GM12878 (cell line): ENCODE results near the gene LMOD1. TPM values are rescaled to one million over a fixed set of nuclear protein-coding genes. Genes with fewer than 3 reads are reported as not detected.

Source experiments
- ATAC-seq: fragments of 200-7000 bp; cut with Tn5 transposase; 3 replicates; pipeline ENCODE4 v1.9.1; 2020; ENCODE audit warnings: mild to moderate bottlenecking, moderate library complexity
- BruUV-seq: library from RNA; stranded (reverse); fragments of 400-500 nt; replicated peaks from 2 replicates; lab custom pipeline; 2021; lab: Mats Ljungman, UMichigan
- CTCF ChIA-PET: fragments of 300-600 bp; sonication (Branson Sonifier 250); formaldehyde crosslinking; extraction: SDS; loops from one replicate; lab custom pipeline; 2021; ENCODE audit warnings: inconsistent platforms; lab: Yijun Ruan, JAX
- POLR2A ChIA-PET: fragments of 350-600 bp; formaldehyde crosslinking; extraction: SDS; loops from one replicate; lab custom pipeline; 2021; ENCODE audit warnings: inconsistent platforms; lab: Charles Lee
- RAD21 ChIA-PET: fragments of 300-600 bp; sonication (Branson Sonifier 250); formaldehyde crosslinking; loops from one replicate; lab custom pipeline; 2023; ENCODE audit warnings: antibody characterized with exemption; ENCODE audit not compliant: unreplicated experiment; lab: Charles Lee
- SMC1A ChIA-PET: fragments of 300-600 bp; sonication (Branson Sonifier 250); formaldehyde crosslinking; loops from one replicate; lab custom pipeline; 2023; ENCODE audit not compliant: unreplicated experiment, uncharacterized antibody; lab: Charles Lee
- DNase-seq: peaks from one replicate; pipeline ENCODE4 v3.0.0-alpha.2; 2011; ENCODE audit warnings: low read depth, low spot score
- FAIRE-seq: peaks from 3 replicates; lab custom pipeline; 2011; peaks lifted over from hg19 to GRCh38; lab: Jason Lieb, UNC
- H2AFZ ChIP-seq: 2 replicates; pipeline ENCODE4 v1.6.0; 2011; ENCODE audit warnings: low read depth, low read length, control low read depth; ENCODE audit not compliant: control insufficient read depth
- H3K27ac ChIP-seq: 2 replicates; pipeline ENCODE4 v1.5.1; 2011; ENCODE audit warnings: control low read depth; ENCODE audit not compliant: control insufficient read depth, insufficient read depth
- H3K27me3 ChIP-seq, 2 experiments: replicated peaks in 1 of 2; 2 replicates each; pipeline versions ENCODE4 v1.6.0 to v1.6.1; 2011; ENCODE audit warnings: low read length in 1 of 2; ENCODE audit not compliant: control insufficient read depth in 2 of 2, insufficient read depth in 2 of 2
- H3K36me3 ChIP-seq, 2 experiments: 2 replicates each; pipeline ENCODE4 v1.5.1; 2011; ENCODE audit warnings: low read length in 1 of 2; ENCODE audit not compliant: control insufficient read depth in 2 of 2, insufficient read depth in 2 of 2
- H3K4me1 ChIP-seq: 2 replicates; pipeline ENCODE4 v1.6.1; 2011; ENCODE audit warnings: mild to moderate bottlenecking, low read length, moderate library complexity, mixed read lengths; ENCODE audit not compliant: control insufficient read depth, insufficient read depth
- H3K4me2 ChIP-seq: 2 replicates; pipeline ENCODE4 v1.6.0; 2011; ENCODE audit warnings: control low read depth; ENCODE audit not compliant: control insufficient read depth, insufficient read depth
- H3K4me3 ChIP-seq: fragments of 200-600 bp; sonication (generic); 2 replicates; pipeline ENCODE4 v1.5.1; 2016
- H3K79me2 ChIP-seq: 2 replicates; pipeline ENCODE4 v1.6.0; 2011; ENCODE audit warnings: low read length; ENCODE audit not compliant: control insufficient read depth, insufficient read depth
- H3K9ac ChIP-seq: 2 replicates; pipeline ENCODE4 v1.8.0; 2011; ENCODE audit warnings: low read length, control low read depth, mixed read lengths; ENCODE audit not compliant: control insufficient read depth, insufficient read depth
- H3K9me3 ChIP-seq: replicated peaks from 3 replicates; pipeline ENCODE4 v1.5.1; 2011; ENCODE audit warnings: mild to moderate bottlenecking, low read length; ENCODE audit not compliant: control insufficient read depth, insufficient read depth
- H4K20me1 ChIP-seq: 2 replicates; pipeline ENCODE4 v1.6.0; 2011; ENCODE audit not compliant: control insufficient read depth, insufficient read depth
- BCL11A ChIP-seq: IDR thresholded peaks from 2 replicates; pipeline ENCODE4 v1.6.1; 2011; ENCODE audit warnings: low read depth, low read length
- EGR1 ChIP-seq, 2 experiments: IDR thresholded peaks; 1 replicate in 1 of 2; 2 replicates in 1 of 2; pipeline ENCODE4 v1.6.1; 2011 to 2012; ENCODE audit warnings: low read depth in 2 of 2, low read length in 2 of 2, borderline replicate concordance in 1 of 2, mild to moderate bottlenecking in 1 of 2, moderate library complexity in 1 of 2
- EP300 ChIP-seq, 2 experiments: fragments of 150-350 bp in 1 of 2; IDR thresholded peaks; 2 replicates each; pipeline ENCODE4 v1.6.1; 2011 to 2012; ENCODE audit warnings: low read depth in 2 of 2, low read length in 2 of 2, borderline replicate concordance in 1 of 2, improper control_type of control experiment in 1 of 2, inconsistent platforms in 1 of 2; ENCODE audit not compliant: control insufficient read depth in 1 of 2
- IKZF1 ChIP-seq: fragments of 450-650 bp; conservative IDR thresholded peaks from 2 replicates; pipeline ENCODE4 v1.6.1; 2017; ENCODE audit warnings: antibody characterized with exemption, mild to moderate bottlenecking
- JUNB ChIP-seq: IDR thresholded peaks from 2 replicates; pipeline ENCODE4 v1.6.1; 2016; ENCODE audit warnings: antibody characterized with exemption, mild to moderate bottlenecking
- NR2F1 ChIP-seq: fragments of 450-650 bp; conservative IDR thresholded peaks from 2 replicates; pipeline ENCODE4 v1.6.1; 2017; ENCODE audit warnings: mild to moderate bottlenecking
- POU2F2 ChIP-seq: IDR thresholded peaks from 3 replicates; pipeline ENCODE4 v1.6.1; 2011; ENCODE audit warnings: low read depth, mild to moderate bottlenecking, low read length, borderline replicate concordance
- WGBS: methylation state at CpG from one replicate; pipeline ENCODE4 v1.1.6; 2016; ENCODE audit warnings: low lambda C conversion rate; ENCODE audit not compliant: insufficient replicate concordance, insufficient coverage; ENCODE audit errors: missing lambda C conversion rate; 5-methylcytosine and 5-hydroxymethylcytosine counted together
- in situ Hi-C: fragments of 300-500 bp; cut with MboI; formaldehyde crosslinking; loops from 9 replicates; pipeline ENCODE4 v1.14.3; 2018; ENCODE audit warnings: mixed read lengths
- intact Hi-C: fragments of 100-400 bp; cut with micrococcal nuclease; formaldehyde crosslinking; loops from one replicate; pipeline ENCODE4 v1.14.2; 2022; ENCODE audit not compliant: unreplicated experiment
- polyA plus RNA-seq, 11 experiments: library from polyadenylated mRNA; depleted of rRNA in 4 of 11; unstranded in 6 of 11; stranded (reverse) in 5 of 11; fragments of >200 nt; fragmentation: Nextera tagmentation in 4 of 11; fragmentation: Illumina TruSeq in 1 of 11; extraction: Ambion mirVana in 4 of 11; extraction: Trizol in 1 of 11; gene quantifications; 1 replicate in 1 of 11; 2 replicates in 10 of 11; pipeline versions ENCODE4 v1.2.1 to v1.2.3, GENCODE V29; 2011 to 2016; ENCODE audit warnings: inconsistent platforms in 2 of 11, missing spikeins in 2 of 11, low read depth in 1 of 11
- total RNA-seq, 4 experiments: library from RNA; depleted of rRNA in 3 of 4; stranded (reverse); fragments of >200 nt in 3 of 4; fragmentation: Illumina TruSeq in 1 of 4; extraction: Trizol in 1 of 4; gene quantifications; 2 replicates each; pipeline versions ENCODE4 v1.2.1 to v1.2.3, GENCODE V29; 2013 to 2021
- TF ChIP-seq, protein P1 (sequence below): IDR thresholded peaks from 2 replicates; pipeline ENCODE4 v1.6.1; 2012; ENCODE audit warnings: mild to moderate bottlenecking, low read depth, low read length
- TF ChIP-seq, protein P2 (sequence below): fragments of 150-350 bp; IDR thresholded peaks from 2 replicates; pipeline ENCODE4 v1.6.1; 2016; ENCODE audit warnings: low read depth, low read length

The LMOD1 gene
- total and polyA plus RNA-seq, 10 of the 15 experiments (the other 5 are each of a cell fraction or from before 2014, with no cell fraction given), result 0.15 TPM; not detected in 9

DNA sequence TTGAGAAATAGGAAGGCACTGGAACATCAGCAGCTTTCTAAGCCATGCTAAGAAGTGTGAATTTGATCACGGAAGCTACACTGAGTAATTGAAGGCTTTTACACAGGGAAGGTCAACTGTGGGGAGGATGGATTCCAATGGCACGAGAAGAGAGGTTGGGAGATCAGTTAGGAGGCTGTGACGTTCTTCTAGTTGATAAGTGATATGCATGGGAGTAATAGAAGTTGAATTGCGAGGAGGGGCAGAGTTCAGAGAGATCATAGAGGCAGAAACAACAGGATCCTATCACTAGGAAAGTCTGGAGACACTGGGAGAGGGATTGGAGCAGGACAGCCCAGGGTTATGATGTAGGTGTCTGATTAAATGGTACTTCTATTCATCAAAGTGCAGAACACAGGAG is 16.2 kb downstream of the LMOD1 start:
- Histone ChIP-seq H3K4me2 (no peak overlapping the region), H3K27ac (no peak overlapping the region), H3K36me3 (no peaks in the 10 kb centered on the region), H4K20me1 (no peaks in the 10 kb centered on the region), H3K4me1 (no peaks in the 10 kb centered on the region)
- FAIRE-seq, result no peak
- no peak for DNase-seq
- TF ChIP-seq POU2F2 (no peak), JUNB (no peak), EP300 (IDR thresholded peaks at IDR 0.05; ENCODE audit: borderline replicate concordance in 1 of 2, control insufficient read depth in 1 of 2, low read depth in 2 of 2, low read length in 2 of 2) (no peak), EGR1 (IDR thresholded peaks at IDR 0.05; ENCODE audit: borderline replicate concordance in 1 of 2, low read depth in 2 of 2, low read length in 2 of 2) (no peak), BCL11A (no peak), NR2F1 (no peak), IKZF1 (no peak)
- TF ChIP-seq, protein P1, sequence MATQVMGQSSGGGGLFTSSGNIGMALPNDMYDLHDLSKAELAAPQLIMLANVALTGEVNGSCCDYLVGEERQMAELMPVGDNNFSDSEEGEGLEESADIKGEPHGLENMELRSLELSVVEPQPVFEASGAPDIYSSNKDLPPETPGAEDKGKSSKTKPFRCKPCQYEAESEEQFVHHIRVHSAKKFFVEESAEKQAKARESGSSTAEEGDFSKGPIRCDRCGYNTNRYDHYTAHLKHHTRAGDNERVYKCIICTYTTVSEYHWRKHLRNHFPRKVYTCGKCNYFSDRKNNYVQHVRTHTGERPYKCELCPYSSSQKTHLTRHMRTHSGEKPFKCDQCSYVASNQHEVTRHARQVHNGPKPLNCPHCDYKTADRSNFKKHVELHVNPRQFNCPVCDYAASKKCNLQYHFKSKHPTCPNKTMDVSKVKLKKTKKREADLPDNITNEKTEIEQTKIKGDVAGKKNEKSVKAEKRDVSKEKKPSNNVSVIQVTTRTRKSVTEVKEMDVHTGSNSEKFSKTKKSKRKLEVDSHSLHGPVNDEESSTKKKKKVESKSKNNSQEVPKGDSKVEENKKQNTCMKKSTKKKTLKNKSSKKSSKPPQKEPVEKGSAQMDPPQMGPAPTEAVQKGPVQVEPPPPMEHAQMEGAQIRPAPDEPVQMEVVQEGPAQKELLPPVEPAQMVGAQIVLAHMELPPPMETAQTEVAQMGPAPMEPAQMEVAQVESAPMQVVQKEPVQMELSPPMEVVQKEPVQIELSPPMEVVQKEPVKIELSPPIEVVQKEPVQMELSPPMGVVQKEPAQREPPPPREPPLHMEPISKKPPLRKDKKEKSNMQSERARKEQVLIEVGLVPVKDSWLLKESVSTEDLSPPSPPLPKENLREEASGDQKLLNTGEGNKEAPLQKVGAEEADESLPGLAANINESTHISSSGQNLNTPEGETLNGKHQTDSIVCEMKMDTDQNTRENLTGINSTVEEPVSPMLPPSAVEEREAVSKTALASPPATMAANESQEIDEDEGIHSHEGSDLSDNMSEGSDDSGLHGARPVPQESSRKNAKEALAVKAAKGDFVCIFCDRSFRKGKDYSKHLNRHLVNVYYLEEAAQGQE, result no peak
- TF ChIP-seq, protein P2, sequence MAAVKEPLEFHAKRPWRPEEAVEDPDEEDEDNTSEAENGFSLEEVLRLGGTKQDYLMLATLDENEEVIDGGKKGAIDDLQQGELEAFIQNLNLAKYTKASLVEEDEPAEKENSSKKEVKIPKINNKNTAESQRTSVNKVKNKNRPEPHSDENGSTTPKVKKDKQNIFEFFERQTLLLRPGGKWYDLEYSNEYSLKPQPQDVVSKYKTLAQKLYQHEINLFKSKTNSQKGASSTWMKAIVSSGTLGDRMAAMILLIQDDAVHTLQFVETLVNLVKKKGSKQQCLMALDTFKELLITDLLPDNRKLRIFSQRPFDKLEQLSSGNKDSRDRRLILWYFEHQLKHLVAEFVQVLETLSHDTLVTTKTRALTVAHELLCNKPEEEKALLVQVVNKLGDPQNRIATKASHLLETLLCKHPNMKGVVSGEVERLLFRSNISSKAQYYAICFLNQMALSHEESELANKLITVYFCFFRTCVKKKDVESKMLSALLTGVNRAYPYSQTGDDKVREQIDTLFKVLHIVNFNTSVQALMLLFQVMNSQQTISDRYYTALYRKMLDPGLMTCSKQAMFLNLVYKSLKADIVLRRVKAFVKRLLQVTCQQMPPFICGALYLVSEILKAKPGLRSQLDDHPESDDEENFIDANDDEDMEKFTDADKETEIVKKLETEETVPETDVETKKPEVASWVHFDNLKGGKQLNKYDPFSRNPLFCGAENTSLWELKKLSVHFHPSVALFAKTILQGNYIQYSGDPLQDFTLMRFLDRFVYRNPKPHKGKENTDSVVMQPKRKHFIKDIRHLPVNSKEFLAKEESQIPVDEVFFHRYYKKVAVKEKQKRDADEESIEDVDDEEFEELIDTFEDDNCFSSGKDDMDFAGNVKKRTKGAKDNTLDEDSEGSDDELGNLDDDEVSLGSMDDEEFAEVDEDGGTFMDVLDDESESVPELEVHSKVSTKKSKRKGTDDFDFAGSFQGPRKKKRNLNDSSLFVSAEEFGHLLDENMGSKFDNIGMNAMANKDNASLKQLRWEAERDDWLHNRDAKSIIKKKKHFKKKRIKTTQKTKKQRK, result no peak
- TF ChIP-seq, all 136 proteins: peak for 0
- POLR2A ChIA-PET, result no interaction called here
- SMC1A ChIA-PET, result no interaction called here
- RAD21 ChIA-PET, result no interaction called here
- in situ Hi-C loops, result no loop called here
- no peak overlapping the region for H3K9ac ChIP-seq
- H2AFZ ChIP-seq, result no peak overlapping the region
- no TSS peak for BruUV-seq
- no peaks in the 10 kb centered on the region for H3K79me2 ChIP-seq
- H3K9me3 ChIP-seq, result no peaks in the 10 kb centered on the region
- CTCF ChIA-PET, result no interaction called here
- H3K27me3 ChIP-seq, result no peaks in the 10 kb centered on the region; a peak in 2 of 4 replicates
- 7% methylated on average over 4 of the region's 4 CpGs for WGBS
- no peak for ATAC-seq
- intact Hi-C loops, result no loop called here
- H3K4me3 ChIP-seq, result no peak overlapping the region
